Thyroid gland (tissue), 4 donors: ENCODE data around the gene NATD1. TPM values are rescaled to one million over a fixed set of nuclear protein-coding genes. Genes with fewer than 3 reads are reported as not detected.

ENCODE experiments used
- DNase-seq, 2 donors: peaks; one replicate each; pipeline ENCODE4 v3.0.0-alpha.2; 2019
- H3K27ac ChIP-seq, 3 donors: fragments of 200-600 bp; sonication (generic); 1 replicate in 2 of 3; 2 replicates in 1 of 3; pipeline ENCODE4 v1.5.1; 2016 to 2019; ENCODE audit warnings: mild to moderate bottlenecking in 1 of 3, moderate library complexity in 1 of 3
- H3K27me3 ChIP-seq: fragments of 200-600 bp; sonication (generic); one replicate; pipeline ENCODE4 v1.5.1; 2019
- H3K36me3 ChIP-seq, 2 donors: fragments of 200-600 bp; sonication (generic); one replicate each; pipeline ENCODE4 v1.5.1; 2016 to 2019
- H3K4me1 ChIP-seq, 2 donors: fragments of 200-600 bp; sonication (generic); one replicate each; pipeline ENCODE4 v1.5.1; 2017 to 2019
- H3K4me3 ChIP-seq, 3 donors: fragments of 200-600 bp; sonication (generic); replicated peaks in 1 of 3; 1 replicate in 2 of 3; 2 replicates in 1 of 3; pipeline ENCODE4 v1.5.1; 2016; ENCODE audit warnings: mild to moderate bottlenecking in 1 of 3
- H3K9me3 ChIP-seq: fragments of 200-600 bp; sonication (generic); one replicate; pipeline ENCODE4 v1.5.1; 2017
- POLR2A ChIP-seq, 2 donors: fragments of 450-650 bp; IDR thresholded peaks; one replicate each; pipeline ENCODE4 v1.6.1; 2017; ENCODE audit warnings: antibody characterized with exemption in 2 of 2, mild to moderate bottlenecking in 2 of 2, moderate library complexity in 1 of 2
- WGBS, 2 donors: methylation state at CpG; one replicate each; pipeline ENCODE4 v1.1.5; 2017; 5-methylcytosine and 5-hydroxymethylcytosine counted together
- intact Hi-C: fragments of 100-400 bp; cut with DNase I; formaldehyde crosslinking; loops from one replicate; pipeline ENCODE4 v1.15.1; 2023
- total RNA-seq, 4 donors: library from RNA; depleted of rRNA; stranded (reverse); fragments of >200 nt; gene quantifications; one replicate each; pipeline ENCODE4 v1.2.3, GENCODE V29; 2016
- TF ChIP-seq, protein P1 (sequence below), 6 experiments: fragments of 200-600 bp in 3 of 6; fragments of 450-650 bp in 3 of 6; sonication (generic) in 3 of 6; IDR thresholded peaks; one replicate each; pipeline ENCODE4 v1.5.1; 2016 to 2019; ENCODE audit warnings: antibody characterized with exemption in 6 of 6, mild to moderate bottlenecking in 2 of 6, inconsistent platforms in 1 of 6, moderate library complexity in 1 of 6

NATD1 gene
- total RNA-seq, 4 donors from 2014 or later, result 18.6 to 34.1 (median 21.2) TPM

- Histone ChIP-seq H3K27me3 (no peaks in the 10 kb centered on the region), H3K27ac (peak overlapping the region; percentile 66 to 84 (median 83)), H3K36me3 (no peaks in the 10 kb centered on the region), H3K9me3 (no peaks in the 10 kb centered on the region), H3K4me3 (peak overlapping the region in 1 of 3 donors; percentile 70), H3K4me1 (peaks cover 28 to 49% of the 10 kb centered on the region in 2 donors)
- intact Hi-C loops, result loop anchor here (5.0 to 10.0 kb wide), 2 partner anchors 57 to 129 kb away; partner anchors contain the start of gene DHRS7B
- DNase-seq, result no peak
- TF ChIP-seq POLR2A (IDR thresholded peaks at IDR 0.05), result no peak
- TF ChIP-seq, protein P1, sequence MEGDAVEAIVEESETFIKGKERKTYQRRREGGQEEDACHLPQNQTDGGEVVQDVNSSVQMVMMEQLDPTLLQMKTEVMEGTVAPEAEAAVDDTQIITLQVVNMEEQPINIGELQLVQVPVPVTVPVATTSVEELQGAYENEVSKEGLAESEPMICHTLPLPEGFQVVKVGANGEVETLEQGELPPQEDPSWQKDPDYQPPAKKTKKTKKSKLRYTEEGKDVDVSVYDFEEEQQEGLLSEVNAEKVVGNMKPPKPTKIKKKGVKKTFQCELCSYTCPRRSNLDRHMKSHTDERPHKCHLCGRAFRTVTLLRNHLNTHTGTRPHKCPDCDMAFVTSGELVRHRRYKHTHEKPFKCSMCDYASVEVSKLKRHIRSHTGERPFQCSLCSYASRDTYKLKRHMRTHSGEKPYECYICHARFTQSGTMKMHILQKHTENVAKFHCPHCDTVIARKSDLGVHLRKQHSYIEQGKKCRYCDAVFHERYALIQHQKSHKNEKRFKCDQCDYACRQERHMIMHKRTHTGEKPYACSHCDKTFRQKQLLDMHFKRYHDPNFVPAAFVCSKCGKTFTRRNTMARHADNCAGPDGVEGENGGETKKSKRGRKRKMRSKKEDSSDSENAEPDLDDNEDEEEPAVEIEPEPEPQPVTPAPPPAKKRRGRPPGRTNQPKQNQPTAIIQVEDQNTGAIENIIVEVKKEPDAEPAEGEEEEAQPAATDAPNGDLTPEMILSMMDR (IDR thresholded peaks at IDR 0.05), result no peak
- WGBS, 2 donors, result 48 to 49% methylated on average over 14 to 15 of the region's 15 CpGs
These were observed 634 bp upstream of the NATD1 start for GRCh38 chr17:21253646-21254441.

- WGBS, 2 donors, result 20 to 24% methylated on average over 7 to 9 of the region's 12 CpGs
- H3K9me3 ChIP-seq, result no peaks in the 10 kb centered on the region
- intact Hi-C loops, result loop anchor here (5.0 to 10.0 kb wide), 2 partner anchors 55 to 128 kb away; partner anchors contain the start of gene DHRS7B
- H3K27me3 ChIP-seq, result no peaks in the 10 kb centered on the region
- peak overlapping the region in 2 of 3 donors; percentile 33 to 40 for H3K27ac ChIP-seq
- peaks cover 28 to 45% of the 10 kb centered on the region in 2 donors for H3K4me1 ChIP-seq
- no peak for DNase-seq
- TF ChIP-seq POLR2A (IDR thresholded peaks at IDR 0.05), result no peak
- TF ChIP-seq, protein P1 (IDR thresholded peaks at IDR 0.05), result no peak
- peak overlapping the region; percentile 7 to 70 (median 45) for H3K4me3 ChIP-seq
- no peaks in the 10 kb centered on the region for H3K36me3 ChIP-seq
These were observed 868 bp downstream of the NATD1 start for GRCh38 chr17:21252289-21252795.

- Histone ChIP-seq H3K27ac (peak overlapping the region in 2 of 3 donors; percentile 33 to 40), H3K4me3 (peak overlapping the region in 1 of 3 donors; percentile 70), H3K9me3 (no peaks in the 10 kb centered on the region), H3K36me3 (no peaks in the 10 kb centered on the region), H3K4me1 (peaks cover 24 to 39% of the 10 kb centered on the region in 2 donors), H3K27me3 (no peaks in the 10 kb centered on the region)
- 77 to 87% methylated on average over 11 to 15 of the region's 15 CpGs for WGBS, 2 donors
- intact Hi-C loops, result loop anchor here (5.0 to 10.0 kb wide), 2 partner anchors 54 to 127 kb away; partner anchors contain the start of gene DHRS7B
- TF ChIP-seq POLR2A (IDR thresholded peaks at IDR 0.05), result no peak
- TF ChIP-seq, protein P1 (IDR thresholded peaks at IDR 0.05), result no peak
- DNase-seq, result no peak
These were observed 1.7 kb downstream of the NATD1 start for GRCh38 chr17:21251337-21252010.

DNA sequence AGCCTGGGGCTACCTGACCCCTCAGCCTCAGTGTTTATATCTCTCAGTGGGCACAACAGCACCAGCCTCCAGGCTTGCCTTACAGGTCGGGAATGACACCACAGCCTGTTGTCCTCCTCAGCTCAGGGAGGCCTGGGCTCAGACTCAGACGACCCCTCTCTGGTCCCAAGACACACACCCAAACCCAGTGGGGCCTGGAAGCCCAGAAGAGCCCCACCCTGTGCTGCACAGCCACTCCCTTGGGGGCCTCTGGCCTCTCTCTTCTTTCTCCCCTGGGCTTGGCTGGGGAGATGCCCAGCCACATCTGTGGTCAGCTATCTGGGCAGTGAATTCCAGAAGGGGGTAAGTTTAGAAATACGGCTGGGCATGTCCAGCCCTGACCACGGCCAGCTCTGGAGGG is 2.4 kb downstream of the NATD1 start:
- peak overlapping the region in 1 of 3 donors; percentile 33 for H3K27ac ChIP-seq

More for the DNA sequence above, 2.4 kb downstream of the NATD1 start:
- H3K4me1 ChIP-seq, result peaks cover 24 to 37% of the 10 kb centered on the region in 2 donors
- no peak for DNase-seq
- H3K36me3 ChIP-seq, result no peaks in the 10 kb centered on the region
- H3K27me3 ChIP-seq, result no peaks in the 10 kb centered on the region
- no peaks in the 10 kb centered on the region for H3K9me3 ChIP-seq
- no peak overlapping the region for H3K4me3 ChIP-seq
- intact Hi-C loops, result loop anchor here (5.0 to 10.0 kb wide), 2 partner anchors 54 to 126 kb away; partner anchors contain the start of gene DHRS7B
- 70 to 71% methylated on average over 4 of the region's 4 CpGs for WGBS, 2 donors
- TF ChIP-seq, protein P1 (IDR thresholded peaks at IDR 0.05), result no peak
- no peak for TF ChIP-seq POLR2A (IDR thresholded peaks at IDR 0.05)
